ENCODE results near the gene SPNS1. TPM values are rescaled to one million over a fixed set of nuclear protein-coding genes. Genes with fewer than 3 reads are reported as not detected.

Gene SPNS1
- total RNA-seq, 1 donor from 2014 or later: 44.5 TPM

DNA sequence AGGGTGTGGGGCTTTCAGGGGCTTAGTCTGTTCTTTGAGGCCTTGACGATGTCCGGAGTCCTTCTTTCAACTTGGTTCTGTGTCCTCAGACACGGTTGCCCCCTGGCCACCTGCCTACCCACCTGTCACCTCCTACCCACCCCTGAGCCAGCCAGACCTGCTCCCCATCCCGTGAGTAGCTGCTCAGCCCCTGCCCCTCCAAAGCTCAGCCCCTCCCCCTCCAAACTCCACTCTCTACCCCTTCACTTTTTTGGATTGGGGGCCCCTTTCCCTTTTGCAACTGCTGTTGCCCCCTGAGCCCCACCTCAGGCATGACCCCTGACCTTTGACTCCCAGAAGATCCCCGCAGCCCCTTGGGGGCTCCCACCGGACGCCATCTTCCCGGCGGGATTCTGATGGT is 11.5 kb downstream of the SPNS1 start:
- peaks cover 6% of the 10 kb centered on the region for H3K9me3 Mint-ChIP-seq
- no peaks in the 10 kb centered on the region for H3K27me3 Mint-ChIP-seq (ENCODE audit: low read depth)
- TF ChIP-seq, protein P1, sequence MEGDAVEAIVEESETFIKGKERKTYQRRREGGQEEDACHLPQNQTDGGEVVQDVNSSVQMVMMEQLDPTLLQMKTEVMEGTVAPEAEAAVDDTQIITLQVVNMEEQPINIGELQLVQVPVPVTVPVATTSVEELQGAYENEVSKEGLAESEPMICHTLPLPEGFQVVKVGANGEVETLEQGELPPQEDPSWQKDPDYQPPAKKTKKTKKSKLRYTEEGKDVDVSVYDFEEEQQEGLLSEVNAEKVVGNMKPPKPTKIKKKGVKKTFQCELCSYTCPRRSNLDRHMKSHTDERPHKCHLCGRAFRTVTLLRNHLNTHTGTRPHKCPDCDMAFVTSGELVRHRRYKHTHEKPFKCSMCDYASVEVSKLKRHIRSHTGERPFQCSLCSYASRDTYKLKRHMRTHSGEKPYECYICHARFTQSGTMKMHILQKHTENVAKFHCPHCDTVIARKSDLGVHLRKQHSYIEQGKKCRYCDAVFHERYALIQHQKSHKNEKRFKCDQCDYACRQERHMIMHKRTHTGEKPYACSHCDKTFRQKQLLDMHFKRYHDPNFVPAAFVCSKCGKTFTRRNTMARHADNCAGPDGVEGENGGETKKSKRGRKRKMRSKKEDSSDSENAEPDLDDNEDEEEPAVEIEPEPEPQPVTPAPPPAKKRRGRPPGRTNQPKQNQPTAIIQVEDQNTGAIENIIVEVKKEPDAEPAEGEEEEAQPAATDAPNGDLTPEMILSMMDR (IDR thresholded peaks at IDR 0.05; ENCODE audit: unreplicated experiment): no peak
- DNase-seq (ENCODE audit: low spot score in 2 of 2, unreplicated experiment in 2 of 2): no peak
- no peaks in the 10 kb centered on the region for H3K4me1 Mint-ChIP-seq
- H3K36me3 Mint-ChIP-seq: peaks cover 35% of the 10 kb centered on the region
- H3K27ac Mint-ChIP-seq: no peak overlapping the region
- no peak overlapping the region for H3K4me3 Mint-ChIP-seq

DNA sequence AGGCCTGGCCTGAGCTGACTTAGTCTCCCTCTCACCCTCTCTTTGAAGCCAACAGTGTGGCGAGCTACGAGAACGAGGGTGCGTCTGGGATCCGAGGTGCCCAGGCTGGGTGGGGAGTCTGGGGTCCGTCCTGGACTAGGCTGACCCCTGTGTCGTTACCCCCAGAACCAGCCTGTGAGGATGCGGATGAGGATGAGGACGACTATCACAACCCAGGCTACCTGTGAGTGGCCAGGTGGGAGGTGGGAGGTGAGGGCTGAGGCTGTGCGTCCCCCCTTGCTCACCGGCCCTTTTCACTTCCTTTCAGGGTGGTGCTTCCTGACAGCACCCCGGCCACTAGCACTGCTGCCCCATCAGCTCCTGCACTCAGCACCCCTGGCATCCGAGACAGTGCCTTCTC is 11.9 kb downstream of the SPNS1 start:
- peaks cover 34% of the 10 kb centered on the region for H3K36me3 Mint-ChIP-seq
- H3K9me3 Mint-ChIP-seq: peaks cover 6% of the 10 kb centered on the region
- H3K27ac Mint-ChIP-seq: no peak overlapping the region
- no peak for DNase-seq (ENCODE audit: low spot score in 2 of 2, unreplicated experiment in 2 of 2)
- H3K4me3 Mint-ChIP-seq: no peak overlapping the region
- no peaks in the 10 kb centered on the region for H3K27me3 Mint-ChIP-seq (ENCODE audit: low read depth)
- H3K4me1 Mint-ChIP-seq: no peaks in the 10 kb centered on the region
- TF ChIP-seq, protein P1 (IDR thresholded peaks at IDR 0.05; ENCODE audit: unreplicated experiment): no peak

DNA sequence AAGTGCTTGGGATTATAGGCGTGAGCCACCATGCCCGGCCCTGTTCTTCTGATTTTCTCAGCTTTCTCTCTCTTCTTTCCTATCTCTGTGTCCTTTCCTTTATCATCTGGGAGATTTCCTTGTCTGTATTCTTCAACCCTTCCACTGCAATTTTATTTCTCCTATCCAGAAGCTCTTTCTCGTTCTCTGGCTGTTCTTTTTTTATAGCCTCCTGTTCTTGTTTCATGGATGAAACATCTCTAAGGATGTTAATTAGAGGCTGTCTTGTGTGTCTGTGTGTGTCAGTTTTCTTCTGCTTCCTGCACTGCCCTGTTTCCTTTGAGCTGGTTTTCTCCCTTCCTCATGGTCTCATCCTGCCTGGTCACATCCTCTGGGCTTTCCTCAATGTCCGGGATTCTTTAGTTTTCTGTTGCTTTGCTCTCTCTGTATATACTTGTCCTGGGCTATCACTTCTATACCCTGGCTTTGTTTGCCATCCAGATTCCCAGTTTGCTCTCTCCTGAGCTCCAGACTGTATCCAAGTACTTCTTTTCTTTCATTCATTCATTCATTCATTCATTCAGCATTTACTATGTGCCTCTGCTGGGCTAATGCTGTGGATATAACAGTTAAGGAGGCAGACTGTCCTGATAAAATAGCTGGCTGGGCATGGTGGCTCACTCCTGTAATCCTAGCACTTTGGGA is 12.7 kb downstream of the SPNS1 start:
- TF ChIP-seq, protein P1 (IDR thresholded peaks at IDR 0.05; ENCODE audit: unreplicated experiment): no peak
- Mint-ChIP-seq H3K9me3 (peaks cover 6% of the 10 kb centered on the region), H3K4me3 (no peak overlapping the region), H3K27me3 (ENCODE audit: low read depth) (no peaks in the 10 kb centered on the region), H3K27ac (no peak overlapping the region), H3K4me1 (no peaks in the 10 kb centered on the region), H3K36me3 (peaks cover 29% of the 10 kb centered on the region)
- DNase-seq (ENCODE audit: low spot score in 2 of 2, unreplicated experiment in 2 of 2): no peak

DNA sequence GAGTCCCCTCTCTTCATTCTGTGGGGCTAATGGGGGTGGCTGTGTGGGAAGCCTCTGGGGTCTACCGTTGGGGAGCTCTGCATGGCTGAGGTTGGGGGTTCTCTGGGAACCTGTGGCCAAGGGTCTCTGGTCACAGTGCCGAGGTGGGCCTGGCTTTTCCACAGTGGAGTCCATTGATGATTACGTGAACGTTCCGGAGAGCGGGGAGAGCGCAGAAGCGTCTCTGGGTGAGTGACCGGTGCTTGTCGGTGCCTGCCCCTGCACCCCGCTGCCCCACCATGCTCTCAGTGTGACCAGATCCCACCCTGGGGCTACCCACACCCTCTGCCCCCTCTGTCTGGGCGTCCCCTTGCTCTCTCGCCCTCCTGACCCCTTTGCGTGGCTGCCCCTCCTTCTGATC is 14.8 kb downstream of the SPNS1 start:
- H3K27ac Mint-ChIP-seq: no peak overlapping the region
- H3K4me1 Mint-ChIP-seq: no peaks in the 10 kb centered on the region
- H3K36me3 Mint-ChIP-seq: peaks cover 18% of the 10 kb centered on the region
- no peak overlapping the region for H3K4me3 Mint-ChIP-seq
- no peak for DNase-seq (ENCODE audit: low spot score in 2 of 2, unreplicated experiment in 2 of 2)
- peaks cover 6% of the 10 kb centered on the region for H3K9me3 Mint-ChIP-seq
- TF ChIP-seq, protein P1 (IDR thresholded peaks at IDR 0.05; ENCODE audit: unreplicated experiment): no peak
- H3K27me3 Mint-ChIP-seq (ENCODE audit: low read depth): no peaks in the 10 kb centered on the region

DNA sequence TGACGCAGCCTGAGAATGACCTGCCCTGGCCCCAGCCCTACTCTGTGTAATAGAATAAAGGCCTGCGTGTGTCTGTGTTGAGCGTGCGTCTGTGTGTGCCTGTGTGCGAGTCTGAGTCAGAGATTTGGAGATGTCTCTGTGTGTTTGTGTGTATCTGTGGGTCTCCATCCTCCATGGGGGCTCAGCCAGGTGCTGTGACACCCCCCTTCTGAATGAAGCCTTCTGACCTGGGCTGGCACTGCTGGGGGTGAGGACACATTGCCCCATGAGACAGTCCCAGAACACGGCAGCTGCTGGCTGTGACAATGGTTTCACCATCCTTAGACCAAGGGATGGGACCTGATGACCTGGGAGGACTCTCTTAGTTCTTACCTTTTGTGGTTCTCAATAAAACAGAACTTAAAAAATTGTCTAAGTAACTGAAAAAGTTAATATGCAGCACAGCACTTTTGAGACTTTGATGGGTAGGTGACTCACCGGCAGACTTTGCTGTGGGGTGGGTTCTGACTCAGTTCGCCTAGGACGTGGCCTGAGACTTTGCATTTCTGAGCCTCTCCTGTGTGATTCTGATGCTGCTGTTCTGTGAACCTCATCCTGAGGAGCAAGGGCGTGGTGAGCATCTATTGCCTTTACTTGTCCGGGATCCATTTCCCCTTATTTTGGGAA is 15.9 kb downstream of the SPNS1 start:
- Mint-ChIP-seq H3K4me1 (no peaks in the 10 kb centered on the region), H3K27me3 (ENCODE audit: low read depth) (no peaks in the 10 kb centered on the region), H3K9me3 (peaks cover 6% of the 10 kb centered on the region), H3K27ac (no peak overlapping the region), H3K4me3 (no peak overlapping the region), H3K36me3 (peaks cover 18% of the 10 kb centered on the region)
- TF ChIP-seq, protein P1 (IDR thresholded peaks at IDR 0.05; ENCODE audit: unreplicated experiment): no peak
- no peak for DNase-seq (ENCODE audit: low spot score in 2 of 2, unreplicated experiment in 2 of 2)
